T-helper 2 cell treated with Interferon-gamma antibody and Interleukin-4, amounts not matched to agents 100 ng/mL and 5 ng/mL, for 36 hours (primary cell): ENCODE measurements around the gene RP2. TPM values are rescaled to one million over a fixed set of nuclear protein-coding genes. Genes with fewer than 3 reads are reported as not detected.

ENCODE experiments used
- intact Hi-C: fragments of 100-400 bp; cut with micrococcal nuclease; formaldehyde crosslinking; loops from one replicate; pipeline ENCODE4 v1.15.1; 2023
- total RNA-seq: library from RNA; stranded (reverse); gene quantifications from 2 replicates; pipeline ENCODE4 v1.2.3, GENCODE V29; 2022

Gene RP2
- total RNA-seq, 1 donor from 2014 or later: 9.5 TPM

GRCh38 chrX:46840946-46841345 is 4.1 kb downstream of the RP2 start:
- intact Hi-C loops: no loop called here

- intact Hi-C loops: no loop called here
Observed at GRCh38 chrX:46841346-46841745, 4.5 kb downstream of the RP2 start.

GRCh38 chrX:46844913-46845312 is 8.1 kb downstream of the RP2 start:
- intact Hi-C loops: no loop called here

- intact Hi-C loops: no loop called here
Observed at GRCh38 chrX:46849933-46850332, 13.1 kb downstream of the RP2 start.

- intact Hi-C loops: no loop called here
Observed at GRCh38 chrX:46850771-46851170, 13.9 kb downstream of the RP2 start.

GRCh38 chrX:46856483-46856882 is 19.6 kb downstream of the RP2 start:
- intact Hi-C loops: no loop called here

GRCh38 chrX:46860557-46860956 is 23.7 kb downstream of the RP2 start:
- intact Hi-C loops: no loop called here

GRCh38 chrX:46863072-46863471 is 26.2 kb downstream of the RP2 start:
- intact Hi-C loops: no loop called here

GRCh38 chrX:46864606-46865005 is 27.8 kb downstream of the RP2 start:
- intact Hi-C loops: no loop called here

- intact Hi-C loops: no loop called here
Observed at GRCh38 chrX:46865281-46865680, 28.4 kb downstream of the RP2 start.

- intact Hi-C loops: no loop called here
Observed at GRCh38 chrX:46866726-46867125, 29.9 kb downstream of the RP2 start.

GRCh38 chrX:46873746-46874145 is 36.9 kb downstream of the RP2 start:
- intact Hi-C loops: no loop called here

GRCh38 chrX:46876901-46877300 is 40.1 kb downstream of the RP2 start:
- intact Hi-C loops: no loop called here

- intact Hi-C loops: no loop called here
Observed at GRCh38 chrX:46882266-46882665, 45.4 kb downstream of the RP2 start.

GRCh38 chrX:46884799-46885198 is 48.0 kb downstream of the RP2 start:
- intact Hi-C loops: no loop called here

- intact Hi-C loops: no loop called here
Observed at GRCh38 chrX:46898207-46898606, 61.4 kb downstream of the RP2 start.

- intact Hi-C loops: loop anchor here (2.0 to 5.0 kb wide), 2 partner anchors 74 to 189 kb away; no protein-coding TSS in a partner anchor
Observed at GRCh38 chrX:46903458-46904242, 66.8 kb downstream of the RP2 start.

- intact Hi-C loops: loop anchor here (5.0 kb wide), 1 partner anchor 73 kb away; no protein-coding TSS in a partner anchor
Observed at GRCh38 chrX:46904626-46905025, 67.8 kb downstream of the RP2 start.

GRCh38 chrX:46910415-46910814 is 73.6 kb downstream of the RP2 start:
- intact Hi-C loops: no loop called here

- intact Hi-C loops: no loop called here
Observed at GRCh38 chrX:46912098-46912602, 75.3 kb downstream of the RP2 start, which contains the start of gene JADE3. JADE3 (plus strand) TSS chrX:46912421; CDS start chrX:46984895, 72,474 bp downstream.

GRCh38 chrX:46912603-46913491 is 76.0 kb downstream of the RP2 start:
- intact Hi-C loops: no loop called here

GRCh38 chrX:46913667-46914066 is 76.8 kb downstream of the RP2 start:
- intact Hi-C loops: no loop called here
